Stomach (tissue), 9 donors: ENCODE measurements around the gene E2F6. TPM values are rescaled to one million over a fixed set of nuclear protein-coding genes. Genes with fewer than 3 reads are reported as not detected.

Source experiments
- DNase-seq, 2 donors: peaks; one replicate each; pipeline versions ENCODE4 v3.0.0 to v3.0.0-alpha.2; 2013 to 2019
- H3K27ac ChIP-seq, 5 donors: fragments of 200-600 bp in 4 of 5; sonication (generic) in 4 of 5; one replicate each; pipeline ENCODE4 v1.5.1; 2013 to 2019; ENCODE audit warnings: mild to moderate bottlenecking in 1 of 5, moderate library complexity in 1 of 5
- H3K27me3 ChIP-seq, 3 donors: fragments of 200-600 bp; sonication (generic); one replicate each; pipeline ENCODE4 v1.5.1; 2017 to 2019; ENCODE audit warnings: mixed run types in 1 of 3
- H3K36me3 ChIP-seq, 4 donors: fragments of 200-600 bp; sonication (generic); 1 replicate in 3 of 4; 2 replicates in 1 of 4; pipeline ENCODE4 v1.5.1; 2016 to 2019
- H3K4me1 ChIP-seq, 4 donors: fragments of 200-600 bp; sonication (generic); one replicate each; pipeline ENCODE4 v1.5.1; 2016 to 2019
- H3K4me3 ChIP-seq, 4 donors: fragments of 200-600 bp; sonication (generic) in 3 of 4; one replicate each; pipeline ENCODE4 v1.5.1; 2016 to 2019; ENCODE audit warnings: mild to moderate bottlenecking in 1 of 4
- H3K9me3 ChIP-seq, 4 donors: fragments of 200-600 bp; sonication (generic); one replicate each; pipeline ENCODE4 v1.5.1; 2016 to 2019
- CTCF ChIP-seq, 7 experiments: fragments of 450-650 bp in 4 of 7; fragments of 200-600 bp in 3 of 7; sonication (generic) in 3 of 7; IDR thresholded peaks; one replicate each; pipeline ENCODE4 v1.5.1; 2016 to 2019; ENCODE audit warnings: antibody characterized with exemption in 7 of 7, control low read depth in 2 of 7, mild to moderate bottlenecking in 1 of 7
- EP300 ChIP-seq: sonication (generic); formaldehyde crosslinking; IDR thresholded peaks from one replicate; pipeline ENCODE4 v1.6.1; 2017; ENCODE audit warnings: antibody characterized with exemption
- POLR2A ChIP-seq, 4 donors: fragments of 450-650 bp; IDR thresholded peaks; one replicate each; pipeline ENCODE4 v1.6.1; 2016; ENCODE audit warnings: antibody characterized with exemption in 4 of 4, control low read depth in 2 of 4, mild to moderate bottlenecking in 1 of 4, moderate library complexity in 1 of 4
- POLR2AphosphoS5 ChIP-seq, 3 donors: sonication (generic); formaldehyde crosslinking; IDR thresholded peaks; one replicate each; pipeline ENCODE4 v1.6.1; 2016; ENCODE audit warnings: antibody characterized with exemption in 3 of 3
- WGBS, 5 donors: extraction: QIAGEN DNeasy Blood & Tissue Kit in 3 of 5; methylation state at CpG; one replicate each; pipeline versions ENCODE4 v1.1.5 to v1.1.7; 2013 to 2018; 5-methylcytosine and 5-hydroxymethylcytosine counted together
- intact Hi-C: fragments of 100-400 bp; cut with DNase I; formaldehyde crosslinking; loops from one replicate; pipeline ENCODE4 v1.15.1; 2023; ENCODE audit warnings: low total_unique reads
- polyA plus RNA-seq, 3 donors: library from polyadenylated mRNA; stranded (reverse); fragments of 200-250 nt; gene quantifications; one replicate each; pipeline ENCODE4 v1.2.3, GENCODE V29; 2013
- total RNA-seq, 5 donors: library from RNA; depleted of rRNA; stranded (reverse); fragments of >200 nt; gene quantifications; one replicate each; pipeline versions ENCODE4 v1.1.0 to v1.2.3, GENCODE V29; 2014 to 2016
- donor health status: healthy with polysubstance abuse.
- donor health status: Bipolar disorder and iron deficiency.
- donor health status: healthy.

Gene E2F6
- total and polyA plus RNA-seq, 8 donors, result 0.58 to 32.1 (median 10.1) TPM

GRCh38 chr2:11457935-11458334 is 8.0 kb downstream of the E2F6 start:
- 48 to 74% (median 67%) methylated on average over 1 of the region's 1 CpG for WGBS, 5 donors
- H3K4me3 ChIP-seq, result no peak overlapping the region
- intact Hi-C loops, result no loop called here
- no peaks in the 10 kb centered on the region for H3K27me3 ChIP-seq
- H3K4me1 ChIP-seq, result peaks cover 13 to 67% (median 35%) of the 10 kb centered on the region in 4 donors
- no peaks in the 10 kb centered on the region for H3K9me3 ChIP-seq
- no peak for TF ChIP-seq CTCF (IDR thresholded peaks at IDR 0.05)
- TF ChIP-seq EP300, result no peak
- no peak for TF ChIP-seq POLR2AphosphoS5 (IDR thresholded peaks at IDR 0.05)
- no peak for TF ChIP-seq POLR2A (IDR thresholded peaks at IDR 0.05)
- peaks cover 4 to 32% (median 25%) of the 10 kb centered on the region in 4 donors for H3K36me3 ChIP-seq
- DNase-seq, result no peak
- H3K27ac ChIP-seq, result no peak overlapping the region

- no peak overlapping the region for H3K4me3 ChIP-seq
- H3K9me3 ChIP-seq, result no peaks in the 10 kb centered on the region
- WGBS, 5 donors, result 61 to 77% (median 69%) methylated on average over 3 of the region's 3 CpGs
- H3K27me3 ChIP-seq, result no peaks in the 10 kb centered on the region
- intact Hi-C loops, result no loop called here
- H3K27ac ChIP-seq, result no peak overlapping the region
- DNase-seq, result no peak
- H3K4me1 ChIP-seq, result peaks cover 7 to 50% (median 28%) of the 10 kb centered on the region in 4 donors
- H3K36me3 ChIP-seq, result peaks cover 8 to 47% (median 41%) of the 10 kb centered on the region in 4 donors
- TF ChIP-seq CTCF (IDR thresholded peaks at IDR 0.05), result no peak
- TF ChIP-seq POLR2AphosphoS5 (IDR thresholded peaks at IDR 0.05), result no peak
- TF ChIP-seq POLR2A (IDR thresholded peaks at IDR 0.05), result no peak
- no peak for TF ChIP-seq EP300
Observed at GRCh38 chr2:11456251-11456650, 9.7 kb downstream of the E2F6 start.

- Histone ChIP-seq H3K9me3 (no peaks in the 10 kb centered on the region), H3K27ac (no peak overlapping the region), H3K4me1 (peaks cover 7 to 38% (median 22%) of the 10 kb centered on the region in 4 donors), H3K4me3 (no peak overlapping the region), H3K27me3 (no peaks in the 10 kb centered on the region), H3K36me3 (peaks cover 15 to 62% (median 53%) of the 10 kb centered on the region in 4 donors)
- 89 to 93% (median 90%) methylated on average over 6 of the region's 6 CpGs for WGBS, 5 donors
- intact Hi-C loops, result no loop called here
- DNase-seq, result no peak
- TF ChIP-seq EP300 (no peak), POLR2A (IDR thresholded peaks at IDR 0.05) (no peak), CTCF (IDR thresholded peaks at IDR 0.05) (no peak)
Observed at GRCh38 chr2:11454824-11455223, 11.1 kb downstream of the E2F6 start.

DNA sequence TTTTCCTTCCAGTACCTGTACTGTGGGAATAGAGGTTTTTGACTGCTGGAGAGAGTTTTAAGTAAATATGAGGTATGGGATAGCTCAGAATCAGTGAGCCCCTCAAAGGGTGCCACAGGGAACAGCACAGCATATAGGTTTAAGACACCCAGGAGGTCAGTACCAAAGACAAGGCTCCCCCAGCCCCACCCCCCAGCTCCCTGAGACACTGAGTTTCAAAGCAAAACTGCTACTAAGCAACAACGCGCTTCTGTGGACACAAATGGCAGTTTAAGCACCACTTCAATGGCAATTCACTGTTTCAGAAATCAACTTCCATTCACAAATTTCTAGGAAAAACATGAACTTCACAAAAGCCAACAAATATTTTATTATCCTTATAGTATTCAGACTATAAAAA is 15.2 kb downstream of the E2F6 start:
- Histone ChIP-seq H3K4me1 (peaks cover 0 to 1% (median 0%) of the 10 kb centered on the region in 4 donors), H3K36me3 (peaks cover 37 to 91% (median 85%) of the 10 kb centered on the region in 4 donors), H3K9me3 (no peaks in the 10 kb centered on the region), H3K27me3 (no peaks in the 10 kb centered on the region), H3K4me3 (no peak overlapping the region), H3K27ac (no peak overlapping the region)
- no peak for TF ChIP-seq POLR2A (IDR thresholded peaks at IDR 0.05)
- TF ChIP-seq EP300, result no peak
- no peak for TF ChIP-seq POLR2AphosphoS5 (IDR thresholded peaks at IDR 0.05)
- no peak for TF ChIP-seq CTCF (IDR thresholded peaks at IDR 0.05)
- intact Hi-C loops, result no loop called here
- WGBS, 5 donors, result 94 to 100% (median 98%) methylated on average over 2 of the region's 2 CpGs
- no peak for DNase-seq
